HG02884 (cell line): ENCODE results near the gene PSMB3.

ENCODE experiments used
- ATAC-seq: cut with Tn5 transposase; IDR thresholded peaks from one replicate; pipeline ENCODE4 v1.9.1; 2021; ENCODE audit warnings: mild to moderate bottlenecking, moderate library complexity; ENCODE audit not compliant: unreplicated experiment

Gene PSMB3

DNA sequence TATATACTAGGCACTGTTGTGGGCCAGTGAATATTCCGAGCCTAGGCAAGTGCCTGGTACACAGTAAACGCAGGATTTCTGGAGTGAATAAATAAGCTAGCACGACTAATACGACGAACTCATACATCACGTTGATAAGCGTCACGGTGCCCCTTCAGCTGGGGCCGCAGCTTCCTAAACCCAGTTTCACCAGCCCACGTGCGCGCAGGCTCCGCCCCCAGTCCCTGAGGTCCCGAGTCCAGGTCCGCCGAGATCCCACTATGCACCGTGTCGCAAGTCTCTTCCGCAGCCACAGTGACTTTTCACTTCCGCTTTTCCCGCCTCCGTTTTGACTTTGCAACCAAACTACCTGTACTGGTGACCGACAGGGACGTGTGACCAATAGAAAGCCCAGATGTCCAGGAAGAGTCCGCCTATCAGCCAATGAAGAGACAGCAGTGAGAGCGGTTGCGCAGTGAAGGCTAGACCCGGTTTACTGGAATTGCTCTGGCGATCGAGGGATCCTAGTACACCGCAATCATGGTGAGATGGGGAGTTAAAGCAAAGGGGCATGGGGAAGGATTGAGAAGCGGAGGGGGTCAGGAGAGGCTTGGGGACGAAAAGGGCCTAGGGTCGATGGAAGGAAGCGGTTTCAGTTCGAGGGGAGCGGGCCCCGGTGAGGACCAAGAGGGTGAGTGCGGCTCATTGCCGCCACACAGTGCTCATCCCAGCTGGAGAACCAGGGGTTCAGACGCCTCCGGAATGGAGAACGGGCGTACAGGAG is at the start of gene PSMB3:
TSS of gene PSMB3 (plus strand) at position 434 of the 763 bp plus-strand sequence. CDS start at position 520, 86 bp downstream.
- peak; percentile 77 for ATAC-seq

DNA sequence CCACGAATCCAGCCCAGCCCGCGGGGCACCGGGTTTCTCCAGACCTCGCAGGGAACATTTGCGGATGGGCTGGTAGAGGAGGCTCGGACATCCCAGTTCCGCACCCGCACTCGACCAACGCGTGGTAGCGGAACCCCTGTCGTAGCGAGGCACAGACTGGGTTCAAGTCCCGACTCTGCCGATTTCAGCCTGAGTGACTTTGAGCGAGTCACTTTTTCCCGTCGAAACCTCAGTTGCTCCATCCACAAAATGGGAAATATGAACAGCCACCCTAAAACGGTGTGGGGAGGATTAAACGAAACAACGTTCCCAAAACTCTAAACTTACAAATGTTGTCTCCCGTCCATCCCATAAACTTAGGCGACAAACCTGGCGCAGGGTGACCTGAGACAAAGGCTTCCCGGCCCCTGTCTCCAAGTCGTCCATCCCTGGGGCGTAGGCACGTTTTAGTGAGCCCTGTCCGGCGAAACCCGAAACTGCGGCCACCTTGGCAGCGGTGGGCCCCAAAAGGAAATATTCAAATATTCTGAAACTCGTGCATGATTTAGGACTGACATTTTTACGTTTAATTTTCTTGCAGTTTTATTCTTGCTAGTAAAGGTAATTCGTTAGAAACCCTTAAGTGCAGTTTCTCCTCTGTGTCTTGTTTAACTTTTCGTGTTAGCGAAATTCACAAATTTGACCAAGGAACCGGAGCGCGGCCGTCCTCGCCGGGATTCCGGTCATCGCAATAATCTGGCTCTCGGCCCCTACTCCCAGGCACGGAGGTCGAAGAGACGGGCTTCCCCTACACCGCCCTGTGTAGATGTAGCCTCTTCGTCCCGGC is 49.4 kb upstream of the PSMB3 start:
- ATAC-seq, result no peak

DNA sequence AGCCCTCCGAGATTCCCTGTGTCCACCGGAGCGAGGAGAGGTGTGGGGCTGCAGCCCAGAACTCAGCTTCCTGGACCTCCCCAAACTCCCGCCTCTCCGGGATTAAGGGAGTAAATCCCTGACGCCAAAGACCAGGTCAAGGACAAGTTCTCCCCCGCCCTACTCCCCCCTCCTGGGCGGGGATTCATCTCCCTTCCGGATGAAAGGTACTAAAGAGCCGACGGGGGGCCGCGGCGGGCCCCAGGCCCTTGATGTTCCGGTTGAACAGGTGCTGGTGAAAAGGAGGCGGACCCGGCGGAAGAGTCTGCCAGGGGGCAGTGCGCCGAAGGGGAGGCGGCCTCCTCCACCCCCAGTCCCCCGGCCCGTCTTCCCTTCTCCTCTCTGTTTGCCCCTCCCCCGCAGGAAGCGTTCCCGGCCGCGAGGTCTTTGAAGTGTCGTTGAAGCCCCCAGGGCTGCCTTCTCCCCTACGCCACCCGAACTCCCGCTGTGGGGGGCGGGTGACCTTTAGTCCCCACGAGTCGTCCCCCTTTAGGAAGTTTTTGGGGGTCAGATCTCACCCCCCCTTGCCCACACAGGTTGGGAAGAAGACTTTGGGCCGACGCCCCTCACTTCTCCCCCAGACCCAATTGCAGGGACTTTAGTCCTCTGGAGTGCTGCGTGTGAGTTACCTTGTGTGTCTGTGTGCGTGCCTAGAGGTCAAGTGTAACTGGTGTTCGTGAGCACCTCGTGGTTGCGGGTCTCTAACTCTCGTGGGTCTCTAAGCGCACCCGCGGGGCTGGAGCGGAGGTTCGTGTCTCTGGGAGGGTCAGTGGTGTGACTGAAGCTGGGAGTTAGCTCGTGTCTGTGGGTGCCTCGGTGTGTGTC is 48.6 kb upstream of the PSMB3 start:
- no peak for ATAC-seq

DNA sequence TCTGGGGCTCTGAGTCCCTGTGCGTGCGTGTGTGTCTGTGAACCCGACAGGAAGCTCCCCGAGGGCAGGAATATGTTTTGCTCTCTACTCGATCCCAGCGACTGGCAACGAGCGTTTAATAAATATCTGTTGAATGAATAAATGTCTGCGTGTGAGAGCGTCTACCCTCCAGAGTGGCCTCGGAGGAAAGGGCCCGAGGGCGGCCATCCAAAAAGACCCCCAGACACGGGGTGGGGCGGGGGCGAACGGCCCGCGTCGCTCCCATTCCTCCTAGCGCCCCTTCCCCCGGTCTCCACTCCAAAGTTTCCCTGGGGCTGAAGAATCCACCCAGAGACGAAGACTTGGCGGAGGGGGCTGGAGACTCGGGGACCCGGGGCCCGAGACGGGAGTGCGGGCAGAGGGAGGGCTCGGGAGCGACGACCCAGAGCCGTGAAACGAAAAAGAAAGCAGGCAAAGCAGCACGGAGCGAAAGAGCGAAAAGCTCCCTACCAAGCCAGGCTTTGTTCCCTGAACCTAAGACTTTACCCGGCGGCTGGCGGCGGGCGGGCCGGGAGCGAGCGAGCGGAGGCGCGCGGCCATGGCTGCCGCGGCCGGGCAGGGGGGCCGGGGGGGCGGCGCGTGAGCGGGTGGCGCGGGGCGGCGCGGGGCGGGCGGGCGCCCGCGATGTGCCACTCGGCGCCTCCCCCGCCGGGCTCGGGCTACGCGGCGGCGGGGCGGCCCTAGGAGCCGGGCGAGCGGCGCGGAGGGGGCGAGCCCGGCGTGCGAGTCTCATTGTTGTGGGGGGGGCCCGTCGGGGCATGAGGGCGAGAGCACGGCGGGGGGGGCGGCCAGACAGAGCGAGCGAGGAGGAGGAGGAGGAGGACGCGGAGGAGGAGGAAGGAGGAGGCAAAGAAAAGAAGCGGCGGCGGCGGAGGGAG is 47.7 kb upstream of the PSMB3 start, which contains the start of gene MLLT6:
TSS of gene MLLT6 (plus strand) at position 668 of the 917 bp plus-strand sequence. CDS start 360 bp downstream, outside the sequence.
- ATAC-seq, result no peak

DNA sequence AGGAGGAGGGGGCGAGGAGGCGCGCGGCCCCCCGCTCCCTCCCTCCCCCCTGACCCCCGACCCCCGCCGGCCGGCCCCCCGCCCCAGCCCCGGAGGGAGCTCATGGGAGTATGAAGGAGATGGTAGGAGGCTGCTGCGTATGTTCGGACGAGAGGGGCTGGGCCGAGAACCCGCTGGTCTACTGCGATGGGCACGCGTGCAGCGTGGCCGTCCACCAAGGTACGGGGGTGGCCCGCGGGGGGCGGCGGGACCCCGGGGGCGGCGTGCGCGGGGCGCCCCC is 47.1 kb upstream of the PSMB3 start:
- no peak for ATAC-seq

DNA sequence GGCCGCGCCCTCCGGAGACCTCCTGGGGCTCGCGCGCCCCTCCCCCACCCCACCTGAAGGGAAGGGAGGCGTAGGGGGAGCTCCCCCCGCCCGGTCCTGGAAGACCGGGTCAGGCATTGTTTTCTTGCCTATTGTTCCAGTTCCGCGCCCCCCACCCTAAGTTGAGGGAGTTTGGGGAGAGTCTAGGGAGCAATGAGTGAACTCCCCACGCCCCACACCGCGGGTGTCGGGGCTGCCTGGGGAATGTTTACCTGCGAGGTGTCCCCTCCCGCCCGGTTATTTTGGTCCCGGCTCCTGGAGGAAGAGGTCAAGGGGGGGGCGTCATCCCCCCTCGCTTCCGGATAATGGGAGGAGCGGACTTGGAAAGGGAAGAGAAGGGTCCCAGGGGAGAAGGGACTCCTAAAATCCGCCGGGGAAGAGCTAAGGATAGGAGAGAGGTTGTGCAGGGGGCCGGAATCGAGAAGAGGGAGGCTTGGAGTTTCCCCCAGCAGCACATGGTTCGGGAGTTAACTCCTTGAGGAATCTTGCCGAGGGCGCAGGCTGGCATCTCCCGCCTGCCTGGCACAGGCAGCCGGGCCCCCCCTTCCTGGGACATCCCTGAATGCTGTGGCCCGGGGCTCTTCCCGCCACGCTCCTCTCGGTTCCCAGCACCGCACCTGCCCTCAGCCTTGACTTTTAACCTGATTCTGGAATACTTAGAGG is 46.6 kb upstream of the PSMB3 start:
- ATAC-seq, result no peak

DNA sequence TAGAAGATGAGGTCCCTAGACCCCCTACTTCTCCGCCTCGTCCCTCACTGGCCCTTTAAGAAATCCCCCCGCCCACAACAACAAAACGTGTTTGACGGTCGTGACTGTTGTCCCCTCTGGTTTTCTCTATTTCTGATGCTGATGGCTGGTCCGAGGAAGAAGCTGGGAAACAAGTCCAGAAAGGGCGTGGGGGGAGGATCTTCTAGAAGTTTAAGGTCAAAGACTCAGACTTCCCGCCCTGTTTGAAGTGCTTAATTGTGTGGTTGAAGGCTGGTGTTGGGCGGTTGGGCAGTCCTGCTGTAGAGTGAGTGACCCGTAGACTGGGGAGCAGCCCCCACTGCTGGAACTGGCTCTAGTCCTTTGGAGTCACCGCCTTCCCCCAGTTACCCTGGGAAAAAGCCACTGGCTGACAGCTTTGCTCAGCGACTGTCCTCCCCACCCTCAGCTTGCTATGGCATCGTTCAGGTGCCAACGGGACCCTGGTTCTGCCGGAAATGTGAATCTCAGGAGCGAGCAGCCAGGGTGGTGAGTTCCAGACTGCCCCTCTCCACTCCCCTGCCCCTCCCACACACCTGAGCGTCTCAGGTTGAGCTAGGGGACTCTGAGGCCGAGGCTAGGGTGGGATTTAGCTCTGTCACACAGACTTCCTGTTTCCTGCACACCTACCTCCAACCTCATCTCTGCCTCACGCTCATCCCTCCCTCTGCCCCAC is 45.9 kb upstream of the PSMB3 start:
- ATAC-seq, result no peak

DNA sequence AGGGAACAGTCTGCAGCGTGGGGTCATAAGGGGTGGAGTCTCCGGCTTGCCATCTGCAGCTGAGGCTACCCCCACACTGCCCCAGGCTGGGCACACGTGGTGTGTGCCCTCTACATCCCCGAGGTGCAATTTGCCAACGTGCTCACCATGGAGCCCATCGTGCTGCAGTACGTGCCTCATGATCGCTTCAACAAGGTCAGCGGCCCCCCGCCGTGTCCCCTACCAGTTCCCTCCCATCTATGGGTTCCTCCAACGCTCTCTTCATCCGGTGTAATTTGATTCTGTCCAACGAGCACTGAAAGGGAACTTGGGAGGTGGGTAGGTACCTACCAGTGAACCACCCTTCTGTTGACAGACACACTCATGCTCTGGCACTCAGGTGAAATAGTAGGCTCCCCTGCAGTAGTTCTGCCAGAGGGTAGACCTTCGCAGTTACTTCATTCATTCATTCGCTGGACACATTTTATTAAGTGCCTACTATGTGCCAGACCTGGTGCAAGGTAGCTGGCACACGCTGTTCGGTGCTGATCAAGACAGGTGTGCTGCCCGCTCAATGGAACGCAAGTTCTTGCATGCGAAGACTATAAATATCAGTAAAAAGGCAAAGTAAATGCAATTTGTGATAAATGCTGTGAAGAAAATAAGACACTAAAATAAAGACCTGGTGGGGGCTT is 44.7 kb upstream of the PSMB3 start:
- ATAC-seq, result no peak

DNA sequence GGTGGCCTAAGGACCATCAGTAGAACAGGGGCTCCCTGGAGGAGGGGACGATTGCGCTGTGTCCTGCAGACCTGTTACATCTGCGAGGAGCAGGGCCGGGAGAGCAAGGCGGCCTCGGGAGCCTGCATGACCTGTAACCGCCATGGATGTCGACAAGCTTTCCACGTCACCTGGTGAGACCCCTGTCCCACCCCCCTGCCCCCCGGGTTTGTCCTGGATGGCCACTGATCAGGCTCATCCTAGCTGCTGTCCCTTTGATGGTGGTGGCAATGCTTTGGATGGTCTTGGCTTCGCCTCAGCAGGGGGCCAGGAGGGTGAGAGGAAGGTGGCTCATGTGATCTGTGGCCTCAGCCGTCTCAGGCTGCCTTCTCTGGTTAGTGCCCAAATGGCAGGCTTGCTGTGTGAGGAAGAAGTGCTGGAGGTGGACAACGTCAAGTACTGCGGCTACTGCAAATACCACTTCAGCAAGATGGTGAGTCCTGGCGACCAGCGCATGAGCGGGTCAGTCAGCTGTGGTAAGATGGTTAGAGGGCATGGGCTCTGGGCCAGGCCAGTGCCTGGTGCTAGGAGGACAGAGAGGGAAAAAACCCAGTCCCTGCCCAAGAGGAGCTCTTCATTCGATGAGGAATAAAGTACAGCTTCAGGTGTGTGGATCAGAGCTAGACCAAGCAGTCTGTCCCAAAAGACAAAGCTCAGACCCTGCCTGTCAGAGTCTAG is 43.3 kb upstream of the PSMB3 start:
- no peak for ATAC-seq

DNA sequence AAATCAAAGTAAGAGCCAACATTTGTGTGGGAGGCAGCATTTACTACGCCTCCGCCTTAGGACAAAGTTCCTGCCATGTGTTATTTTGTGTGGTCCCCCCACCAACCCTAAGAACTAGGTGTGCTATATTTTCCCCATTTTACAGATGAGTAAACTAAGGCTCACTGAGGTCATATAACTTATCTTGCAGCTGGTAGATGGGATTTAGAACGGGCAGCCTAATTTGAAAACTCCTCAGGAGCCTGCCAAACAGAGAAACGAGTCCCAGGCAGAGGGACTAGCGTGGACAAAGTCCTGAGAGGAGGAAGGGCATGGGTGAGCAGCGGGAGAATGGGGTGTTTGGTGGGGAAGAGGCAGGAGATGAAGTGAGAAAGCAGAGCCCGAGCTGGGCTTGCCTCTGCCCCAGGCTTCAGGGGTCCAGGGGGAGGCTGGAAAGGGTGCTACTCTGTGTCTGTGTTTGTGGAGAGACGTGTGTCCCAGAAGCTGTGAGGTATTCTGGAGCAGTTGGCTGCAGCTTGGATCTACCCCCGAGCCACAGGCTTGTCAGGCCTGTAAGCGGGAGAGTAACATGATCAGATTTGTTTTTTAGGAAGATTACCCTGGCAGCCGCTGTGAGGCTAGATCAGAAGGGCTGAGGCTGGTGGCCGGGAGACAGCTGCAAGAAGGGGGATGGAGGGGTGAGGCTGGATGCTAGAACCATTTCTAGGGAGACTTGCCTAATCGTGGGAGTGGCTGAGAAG is 42.5 kb upstream of the PSMB3 start:
- no peak for ATAC-seq

DNA sequence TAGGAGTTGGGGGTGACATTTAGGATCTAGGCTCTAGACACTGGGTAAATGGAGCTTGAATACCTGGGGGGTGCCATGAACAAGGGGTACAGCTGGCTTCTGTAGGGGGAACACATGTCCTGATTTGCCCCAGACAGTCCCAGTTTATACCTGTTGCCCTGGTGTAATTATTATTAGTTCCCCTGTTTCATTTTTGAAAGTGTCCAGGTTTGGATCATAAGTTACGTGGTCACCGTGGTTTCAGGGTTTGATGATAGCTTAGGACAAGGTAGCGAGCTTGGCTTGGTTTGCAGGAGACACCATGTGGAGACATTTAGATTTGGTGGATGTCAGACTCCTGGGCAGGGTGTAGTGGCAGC is 42.0 kb upstream of the PSMB3 start:
- ATAC-seq, result no peak

DNA sequence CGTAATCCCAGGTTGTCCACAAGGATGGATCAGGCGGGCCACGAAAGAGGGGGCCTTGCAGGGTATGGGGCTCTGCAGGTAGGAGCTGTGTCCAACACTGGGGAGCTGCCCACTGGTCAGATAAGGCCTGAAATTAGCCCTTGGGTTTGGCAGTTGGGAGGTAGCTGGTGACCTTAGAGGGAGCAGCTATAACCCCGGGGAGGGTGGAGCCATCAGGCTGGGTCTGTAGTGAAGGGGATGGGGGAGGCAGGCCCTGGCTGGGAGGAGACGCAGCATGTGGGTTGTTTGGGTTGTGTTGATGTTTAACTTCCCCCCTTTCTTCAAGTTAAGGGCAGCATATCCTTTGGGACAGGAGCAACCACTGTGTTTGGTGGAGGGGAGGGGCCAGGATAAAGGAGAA is 41.6 kb upstream of the PSMB3 start:
- no peak for ATAC-seq

DNA sequence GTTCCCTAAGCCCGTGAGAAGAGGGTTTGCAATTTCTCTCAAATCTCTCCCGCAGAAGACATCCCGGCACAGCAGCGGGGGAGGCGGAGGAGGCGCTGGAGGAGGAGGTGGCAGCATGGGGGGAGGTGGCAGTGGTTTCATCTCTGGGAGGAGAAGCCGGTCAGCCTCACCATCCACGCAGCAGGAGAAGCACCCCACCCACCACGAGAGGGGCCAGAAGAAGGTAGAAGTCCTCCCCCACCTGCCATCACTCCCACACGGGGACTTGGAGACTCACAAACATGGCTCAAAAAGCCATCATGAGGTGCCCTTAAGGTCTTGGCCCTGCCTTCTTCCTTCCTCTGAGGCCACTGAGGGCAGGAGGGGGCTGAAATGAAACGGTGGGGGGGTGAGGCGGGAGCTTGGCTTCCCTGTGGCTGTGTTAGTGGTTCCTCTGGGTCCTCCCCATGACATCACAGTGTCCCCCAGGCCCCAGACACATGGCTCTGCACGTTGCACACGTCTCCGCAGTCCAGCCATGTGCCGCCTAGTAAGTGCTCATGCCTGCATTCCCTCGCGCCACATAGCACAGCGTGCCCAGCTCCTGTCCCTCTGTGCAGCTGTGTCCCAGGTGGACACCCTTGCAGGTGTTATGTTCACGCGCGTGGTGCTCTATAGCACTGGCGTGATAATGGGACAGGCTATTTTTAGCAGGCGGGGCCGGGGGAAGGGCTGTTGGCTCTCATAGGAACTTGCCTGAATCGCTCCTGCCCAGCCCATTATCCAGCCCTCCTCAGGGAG is 40.6 kb upstream of the PSMB3 start:
- no peak for ATAC-seq

DNA sequence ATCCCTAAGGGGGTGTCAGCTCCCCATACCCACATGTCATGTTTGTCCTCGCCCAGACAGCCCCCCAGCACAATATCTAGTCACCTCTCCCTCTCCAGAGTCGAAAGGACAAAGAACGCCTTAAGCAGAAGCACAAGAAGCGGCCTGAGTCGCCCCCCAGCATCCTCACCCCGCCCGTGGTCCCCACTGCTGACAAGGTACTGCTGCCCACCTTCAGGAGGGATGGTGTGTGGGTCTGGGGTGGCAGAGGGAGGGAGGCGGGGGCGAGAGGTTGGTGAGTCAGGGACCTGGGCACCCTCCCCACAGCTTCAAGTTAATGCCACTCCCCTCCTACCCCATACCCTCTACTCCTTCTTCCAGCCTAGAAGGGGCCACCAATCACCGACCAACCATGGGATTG is 39.9 kb upstream of the PSMB3 start:
- ATAC-seq, result no peak

DNA sequence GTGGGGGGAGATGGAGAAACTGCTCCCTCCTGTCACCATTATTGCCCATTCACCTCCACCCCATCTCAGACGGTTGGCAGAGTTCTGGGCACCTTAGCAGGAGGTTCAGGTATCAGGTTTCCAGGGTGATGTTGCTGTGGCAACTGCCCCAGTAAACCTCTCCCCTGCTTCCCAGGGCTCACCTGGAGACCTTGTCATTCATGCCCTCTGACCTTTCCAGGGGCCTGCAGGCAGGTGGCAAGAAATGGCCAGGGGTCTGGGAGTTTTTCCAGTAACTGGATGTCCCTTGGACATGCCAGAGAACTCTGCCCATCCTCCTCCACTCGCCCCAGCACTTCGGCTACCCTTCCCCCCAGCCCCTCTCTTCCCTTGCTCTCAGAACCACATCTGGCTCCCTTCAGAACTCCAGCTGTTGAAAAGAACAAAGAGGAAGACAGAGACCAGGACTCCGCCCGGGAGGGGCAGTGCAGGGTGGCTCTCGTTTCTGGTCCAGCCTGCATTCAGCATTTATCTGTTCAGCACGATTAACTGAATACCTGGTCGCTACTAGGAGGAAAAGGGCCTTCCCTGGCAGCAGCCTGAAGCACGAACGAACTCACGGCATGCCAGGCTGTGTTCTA is 39.0 kb upstream of the PSMB3 start:
- ATAC-seq, result no peak
